PC-3 (cell line): ENCODE measurements around the gene HIVEP3. TPM values are rescaled to one million over a fixed set of nuclear protein-coding genes. Genes with fewer than 3 reads are reported as not detected.

ENCODE experiments used
- ATAC-seq: fragments of 200-7000 bp; cut with Tn5 transposase; 2 replicates; pipeline ENCODE4 v1.9.1; 2020; ENCODE audit warnings: mild to moderate bottlenecking, moderate library complexity
- BruUV-seq: library from RNA; stranded (reverse); fragments of 400-500 nt; replicated peaks from 2 replicates; lab custom pipeline; 2021; lab: Mats Ljungman, UMichigan
- CTCF ChIA-PET: fragments of 300-600 bp; sonication (Branson Sonifier 250); formaldehyde crosslinking; loops from one replicate; lab custom pipeline; 2022; ENCODE audit warnings: antibody characterized with exemption; lab: Charles Lee
- POLR2A ChIA-PET: fragments of 300-600 bp; sonication (Branson Sonifier 250); formaldehyde crosslinking; loops from one replicate; lab custom pipeline; 2022; ENCODE audit warnings: antibody characterized with exemption; ENCODE audit not compliant: unreplicated experiment; lab: Charles Lee
- DNase-seq: peaks from one replicate; pipeline ENCODE4 v3.0.0-alpha.2; 2015
- H2AFZ ChIP-seq: fragments of 300-600 bp; sonication (generic); 2 replicates; pipeline ENCODE4 v1.6.0; 2016; ENCODE audit warnings: antibody characterized with exemption, low read length
- H3F3A ChIP-seq: fragments of 300-600 bp; sonication (generic); one replicate; pipeline ENCODE4 v1.6.0; 2017; ENCODE audit warnings: antibody characterized with exemption, low read length, control low read depth, mild to moderate bottlenecking; ENCODE audit not compliant: unreplicated experiment
- H3K27ac ChIP-seq: fragments of 300-600 bp; sonication (generic); 2 replicates; pipeline ENCODE4 v1.5.1; 2016; ENCODE audit warnings: mild to moderate bottlenecking, low read length
- H3K27me3 ChIP-seq: fragments of 300-600 bp; sonication (generic); 2 replicates; pipeline ENCODE4 v1.6.1; 2016; ENCODE audit warnings: low read length, mixed read lengths
- H3K36me3 ChIP-seq: fragments of 300-600 bp; sonication (generic); 2 replicates; pipeline ENCODE4 v1.6.1; 2016; ENCODE audit warnings: low read depth, mixed run types, low read length, mixed read lengths
- H3K4me1 ChIP-seq: fragments of 300-600 bp; sonication (generic); 2 replicates; pipeline ENCODE4 v1.5.1; 2016; ENCODE audit warnings: low read length; ENCODE audit not compliant: insufficient read depth
- H3K4me2 ChIP-seq: fragments of 300-600 bp; sonication (generic); 2 replicates; pipeline ENCODE4 v1.6.0; 2016; ENCODE audit warnings: low read length
- H3K4me3 ChIP-seq: fragments of 300-600 bp; sonication (generic); 2 replicates; pipeline ENCODE4 v1.5.1; 2016; ENCODE audit warnings: mild to moderate bottlenecking, low read length, mixed read lengths
- H3K79me2 ChIP-seq: fragments of 300-600 bp; sonication (generic); 2 replicates; pipeline ENCODE4 v1.6.1; 2017; ENCODE audit warnings: low read length, mixed read lengths
- H3K9ac ChIP-seq: fragments of 300-600 bp; sonication (generic); 2 replicates; pipeline ENCODE4 v1.6.0; 2016; ENCODE audit warnings: mild to moderate bottlenecking, low read length
- H3K9me2 ChIP-seq: fragments of 300-600 bp; sonication (generic); replicated peaks from 2 replicates; pipeline ENCODE4 v1.6.1; 2016; ENCODE audit warnings: mixed run types, low read length, mixed read lengths
- H3K9me3 ChIP-seq: fragments of 300-600 bp; sonication (generic); 2 replicates; pipeline ENCODE4 v1.6.1; 2016; ENCODE audit warnings: low read length, mixed read lengths
- H4K20me1 ChIP-seq: fragments of 300-600 bp; sonication (generic); 2 replicates; pipeline ENCODE4 v1.6.1; 2016; ENCODE audit warnings: low read length, mixed read lengths
- CTCF ChIP-seq: fragments of 300-600 bp; sonication (generic); conservative IDR thresholded peaks from 2 replicates; pipeline ENCODE4 v1.5.1; 2017; ENCODE audit warnings: antibody characterized with exemption, low read depth, mild to moderate bottlenecking, low read length
- EZH2 ChIP-seq: fragments of 300-600 bp; sonication (generic); IDR thresholded peaks from one replicate; pipeline ENCODE4 v1.6.1; 2017; ENCODE audit warnings: antibody characterized with exemption, mild to moderate bottlenecking, low read length; ENCODE audit not compliant: unreplicated experiment
- EZH2phosphoT487 ChIP-seq: fragments of 300-600 bp; sonication (generic); IDR thresholded peaks from 2 replicates; pipeline ENCODE4 v1.6.1; 2018; ENCODE audit warnings: mild to moderate bottlenecking, antibody characterized with exemption, low read length, borderline replicate concordance
- intact Hi-C: fragments of 100-400 bp; cut with micrococcal nuclease; formaldehyde crosslinking; loops from 2 replicates; pipeline ENCODE4 v1.9.0; 2023
- total RNA-seq: library from RNA; depleted of rRNA; stranded (reverse); fragments of >200 nt; gene quantifications from 2 replicates; pipeline ENCODE4 v1.2.3, GENCODE V29; 2014

HIVEP3 gene
- total RNA-seq, 1 experiment from 2014 or later = 9.8 TPM

- no peak for DNase-seq
- no peaks in the 10 kb centered on the region for H3K79me2 ChIP-seq
- H3K9ac ChIP-seq = no peak overlapping the region
- no peak for ATAC-seq
- ChIA-PET CTCF (no interaction called here), POLR2A (no interaction called here)
- H3K4me3 ChIP-seq = no peak overlapping the region
- no peaks in the 10 kb centered on the region for H4K20me1 ChIP-seq
- H3K9me3 ChIP-seq = no peaks in the 10 kb centered on the region
- H3K4me1 ChIP-seq = peaks cover 30% of the 10 kb centered on the region
- no peaks in the 10 kb centered on the region for H3K27me3 ChIP-seq
- TF ChIP-seq EZH2 (no peak), CTCF (no peak), EZH2phosphoT487 (no peak)
- no peaks in the 10 kb centered on the region for H3K36me3 ChIP-seq
- H3K4me2 ChIP-seq = no peak overlapping the region
- H3K9me2 ChIP-seq = no peaks in the 10 kb centered on the region
- no TSS peak for BruUV-seq
- H2AFZ ChIP-seq = no peak overlapping the region
- H3F3A ChIP-seq = no peaks in the 10 kb centered on the region
- intact Hi-C loops = no loop called here
- H3K27ac ChIP-seq = no peak overlapping the region
Measured at GRCh38 chr1:41494351-41495209, 424.1 kb downstream of the HIVEP3 start.

- no TSS peak for BruUV-seq
- ATAC-seq = no peak
- Histone ChIP-seq H3K4me1 (peaks cover 22% of the 10 kb centered on the region), H3K36me3 (no peaks in the 10 kb centered on the region), H3K9ac (no peak overlapping the region), H3K27me3 (no peaks in the 10 kb centered on the region), H3F3A (no peaks in the 10 kb centered on the region), H3K4me3 (no peak overlapping the region), H3K79me2 (no peaks in the 10 kb centered on the region), H3K27ac (0 out of 2 replicates have a peak overlapping the region, but pooled peaks have one; percentile 12), H2AFZ (no peak overlapping the region), H3K9me3 (no peaks in the 10 kb centered on the region), H3K9me2 (no peaks in the 10 kb centered on the region), H4K20me1 (no peaks in the 10 kb centered on the region), H3K4me2 (no peak overlapping the region)
- POLR2A ChIA-PET = no interaction called here
- no peak for DNase-seq
- TF ChIP-seq CTCF (no peak), EZH2phosphoT487 (no peak), EZH2 (no peak)
- intact Hi-C loops = no loop called here
- CTCF ChIA-PET = interaction anchor here (0.6 to 1.4 kb wide), 2 partner anchors 11 to 213 kb away, joined by 3 read pairs; no protein-coding TSS in a partner anchor
Measured at GRCh38 chr1:41493626-41494350, 424.9 kb downstream of the HIVEP3 start.
